ENCODE data around the gene CUL4B.

DNA sequence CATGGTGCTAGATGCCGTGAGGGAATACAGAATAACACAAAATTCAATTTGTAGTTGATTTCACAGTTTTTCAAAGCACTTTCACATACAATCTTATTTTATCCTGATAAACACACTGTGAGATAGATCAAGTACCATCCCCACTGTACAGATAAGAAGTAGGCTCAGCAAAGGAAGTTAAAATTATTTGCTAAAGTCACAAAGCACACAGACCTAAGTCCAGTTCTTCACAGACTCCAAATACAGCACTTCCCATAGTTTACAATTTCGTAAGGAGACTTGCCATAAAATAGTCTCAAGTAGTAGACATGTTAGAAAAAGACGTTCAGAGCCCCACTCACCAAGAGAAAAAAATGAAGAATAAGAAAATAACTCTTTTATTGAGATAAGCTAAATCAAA lies 7.8 kb upstream of the CUL4B start:
- no peak for TF ChIP-seq EZH2 (IDR thresholded peaks at IDR 0.05; ENCODE audit: borderline replicate concordance, low read length)
- TF ChIP-seq, protein P1, sequence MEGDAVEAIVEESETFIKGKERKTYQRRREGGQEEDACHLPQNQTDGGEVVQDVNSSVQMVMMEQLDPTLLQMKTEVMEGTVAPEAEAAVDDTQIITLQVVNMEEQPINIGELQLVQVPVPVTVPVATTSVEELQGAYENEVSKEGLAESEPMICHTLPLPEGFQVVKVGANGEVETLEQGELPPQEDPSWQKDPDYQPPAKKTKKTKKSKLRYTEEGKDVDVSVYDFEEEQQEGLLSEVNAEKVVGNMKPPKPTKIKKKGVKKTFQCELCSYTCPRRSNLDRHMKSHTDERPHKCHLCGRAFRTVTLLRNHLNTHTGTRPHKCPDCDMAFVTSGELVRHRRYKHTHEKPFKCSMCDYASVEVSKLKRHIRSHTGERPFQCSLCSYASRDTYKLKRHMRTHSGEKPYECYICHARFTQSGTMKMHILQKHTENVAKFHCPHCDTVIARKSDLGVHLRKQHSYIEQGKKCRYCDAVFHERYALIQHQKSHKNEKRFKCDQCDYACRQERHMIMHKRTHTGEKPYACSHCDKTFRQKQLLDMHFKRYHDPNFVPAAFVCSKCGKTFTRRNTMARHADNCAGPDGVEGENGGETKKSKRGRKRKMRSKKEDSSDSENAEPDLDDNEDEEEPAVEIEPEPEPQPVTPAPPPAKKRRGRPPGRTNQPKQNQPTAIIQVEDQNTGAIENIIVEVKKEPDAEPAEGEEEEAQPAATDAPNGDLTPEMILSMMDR (IDR thresholded peaks at IDR 0.05; ENCODE audit: low read length), result no peak

Measured in OCI-LY1 (cell line).